Calu3 (cell line): ENCODE measurements around the gene HLA-C. TPM values are rescaled to one million over a fixed set of nuclear protein-coding genes. Genes with fewer than 3 reads are reported as not detected.

Source experiments
- BruUV-seq: library from RNA; stranded (reverse); fragments of 400-500 nt; replicated peaks from 2 replicates; lab custom pipeline; 2021; lab: Mats Ljungman, UMichigan
- CTCF ChIA-PET: fragments of 300-600 bp; sonication (Branson Sonifier 250); formaldehyde crosslinking; loops from one replicate; lab custom pipeline; 2022; ENCODE audit warnings: antibody characterized with exemption; lab: Charles Lee
- DNase-seq: peaks from one replicate; pipeline ENCODE4 v3.0.0; 2022
- H3K27ac Mint-ChIP-seq: one replicate; pipeline ENCODE4 v1.8.0; 2022; ENCODE audit warnings: mixed read lengths; ENCODE audit not compliant: unreplicated experiment
- H3K27me3 Mint-ChIP-seq: one replicate; pipeline ENCODE4 v1.8.0; 2022; ENCODE audit warnings: mixed read lengths; ENCODE audit not compliant: unreplicated experiment
- H3K36me3 Mint-ChIP-seq: one replicate; pipeline ENCODE4 v1.8.0; 2022; ENCODE audit warnings: mild to moderate bottlenecking, moderate library complexity, mixed read lengths; ENCODE audit not compliant: insufficient read depth, unreplicated experiment
- H3K4me1 Mint-ChIP-seq: one replicate; pipeline ENCODE4 v1.8.0; 2022; ENCODE audit warnings: mild to moderate bottlenecking, low read depth, mixed read lengths; ENCODE audit not compliant: unreplicated experiment
- H3K4me3 Mint-ChIP-seq: one replicate; pipeline ENCODE4 v1.8.0; 2022; ENCODE audit warnings: mild to moderate bottlenecking, low read depth, moderate library complexity, mixed read lengths; ENCODE audit not compliant: unreplicated experiment
- H3K9me3 Mint-ChIP-seq: one replicate; pipeline ENCODE4 v1.8.0; 2022; ENCODE audit warnings: low read depth, mixed read lengths; ENCODE audit not compliant: unreplicated experiment
- intact Hi-C: fragments of 100-400 bp; cut with micrococcal nuclease; formaldehyde crosslinking; loops from one replicate; pipeline ENCODE4 v1.10.0; 2022; ENCODE audit not compliant: unreplicated experiment
- total RNA-seq: library from RNA; stranded (reverse); gene quantifications from 2 replicates; pipeline ENCODE4 v1.2.3, GENCODE V29; 2022
- TF ChIP-seq, protein P1 (sequence below): fragments of 200-600 bp; IDR thresholded peaks from one replicate; pipeline ENCODE4 v1.8.0; 2022; ENCODE audit warnings: antibody characterized with exemption; ENCODE audit not compliant: unreplicated experiment

Gene HLA-C
- total RNA-seq, 1 experiment from 2014 or later = 652 TPM

DNA sequence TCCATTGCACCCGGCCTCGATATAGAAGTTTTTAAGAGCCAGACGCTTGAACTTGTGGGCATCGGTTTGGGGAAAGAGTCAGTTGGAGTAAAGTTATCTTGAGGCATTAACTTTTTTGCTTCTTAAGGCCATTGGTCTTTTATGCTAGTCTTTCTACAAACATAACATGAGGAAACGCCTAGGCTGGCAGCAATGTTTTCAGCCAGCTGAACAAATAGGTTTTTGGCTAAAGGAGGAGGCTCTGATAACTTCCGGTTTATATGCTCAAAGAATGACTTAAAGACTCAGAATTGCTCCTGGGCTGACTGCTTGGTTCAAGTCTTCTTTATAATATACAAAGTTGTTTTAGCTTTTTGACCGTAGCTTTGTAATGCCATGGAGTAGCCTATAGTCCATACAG is 46.2 kb downstream of the HLA-C start:
- Mint-ChIP-seq H3K27me3 (peaks cover 40% of the 10 kb centered on the region), H3K36me3 (no peaks in the 10 kb centered on the region), H3K4me3 (no peak overlapping the region), H3K27ac (no peak overlapping the region), H3K9me3 (no peaks in the 10 kb centered on the region), H3K4me1 (peaks cover 9% of the 10 kb centered on the region)
- intact Hi-C loops = no loop called here
- TF ChIP-seq, protein P1, sequence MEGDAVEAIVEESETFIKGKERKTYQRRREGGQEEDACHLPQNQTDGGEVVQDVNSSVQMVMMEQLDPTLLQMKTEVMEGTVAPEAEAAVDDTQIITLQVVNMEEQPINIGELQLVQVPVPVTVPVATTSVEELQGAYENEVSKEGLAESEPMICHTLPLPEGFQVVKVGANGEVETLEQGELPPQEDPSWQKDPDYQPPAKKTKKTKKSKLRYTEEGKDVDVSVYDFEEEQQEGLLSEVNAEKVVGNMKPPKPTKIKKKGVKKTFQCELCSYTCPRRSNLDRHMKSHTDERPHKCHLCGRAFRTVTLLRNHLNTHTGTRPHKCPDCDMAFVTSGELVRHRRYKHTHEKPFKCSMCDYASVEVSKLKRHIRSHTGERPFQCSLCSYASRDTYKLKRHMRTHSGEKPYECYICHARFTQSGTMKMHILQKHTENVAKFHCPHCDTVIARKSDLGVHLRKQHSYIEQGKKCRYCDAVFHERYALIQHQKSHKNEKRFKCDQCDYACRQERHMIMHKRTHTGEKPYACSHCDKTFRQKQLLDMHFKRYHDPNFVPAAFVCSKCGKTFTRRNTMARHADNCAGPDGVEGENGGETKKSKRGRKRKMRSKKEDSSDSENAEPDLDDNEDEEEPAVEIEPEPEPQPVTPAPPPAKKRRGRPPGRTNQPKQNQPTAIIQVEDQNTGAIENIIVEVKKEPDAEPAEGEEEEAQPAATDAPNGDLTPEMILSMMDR = no peak
- BruUV-seq = no TSS peak
- DNase-seq = no peak
- CTCF ChIA-PET = no interaction called here

DNA sequence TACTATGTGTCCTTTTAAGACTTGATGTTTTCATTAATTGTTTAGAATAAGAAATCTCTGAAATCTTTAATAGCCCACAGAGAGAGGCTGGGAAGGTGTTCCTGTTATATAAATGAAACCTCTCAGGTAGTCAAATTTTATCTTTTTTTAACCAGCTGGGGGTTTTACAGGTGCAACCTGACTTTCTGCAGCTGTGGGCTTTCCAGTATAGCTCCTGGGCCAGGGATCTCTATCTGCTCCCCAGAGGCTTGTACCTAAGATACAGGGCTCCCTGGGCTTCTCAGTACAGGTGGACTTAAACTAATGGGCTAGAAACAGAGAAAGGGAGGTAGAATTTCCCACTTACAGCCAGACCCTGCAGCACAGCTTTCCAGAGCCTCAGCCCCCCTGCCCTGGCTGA is 49.4 kb downstream of the HLA-C start:
- no peaks in the 10 kb centered on the region for H3K4me1 Mint-ChIP-seq
- DNase-seq = no peak
- peaks cover 13% of the 10 kb centered on the region for H3K27me3 Mint-ChIP-seq
- H3K4me3 Mint-ChIP-seq = no peak overlapping the region
- H3K36me3 Mint-ChIP-seq = no peaks in the 10 kb centered on the region
- CTCF ChIA-PET = interaction anchor here (1.3 kb wide), 1 partner anchor 8 kb away, joined by 3 read pairs; no protein-coding TSS in a partner anchor
- TF ChIP-seq, protein P1 = no peak
- peaks cover under 1% of the 10 kb centered on the region for H3K9me3 Mint-ChIP-seq
- intact Hi-C loops = no loop called here
- BruUV-seq = no TSS peak
- H3K27ac Mint-ChIP-seq = no peak overlapping the region

Other genes with a start within 250 kb of the HLA-C start
- not detected in 2 replicates for gene C6orf15, start 159.5 kb downstream of the HLA-C start, total RNA-seq
- gene PSORS1C1, start 157.3 kb downstream of the HLA-C start, total RNA-seq = 9.4 and 11.0 TPM in 2 replicates
- 0.35 and 0.42 TPM in 2 replicates for gene CDSN, start 151.6 kb downstream of the HLA-C start, total RNA-seq
- gene PSORS1C2, start 133.0 kb downstream of the HLA-C start, total RNA-seq = not detected in 2 replicates
- 95.2 and 105 TPM in 2 replicates for gene CCHCR1, start 114.3 kb downstream of the HLA-C start, total RNA-seq
- gene TCF19, start 113.5 kb downstream of the HLA-C start, total RNA-seq = 43.2 and 49.5 TPM in 2 replicates
- 25.7 and 32.7 TPM in 2 replicates for gene POU5F1, start 101.4 kb downstream of the HLA-C start, total RNA-seq
- gene HLA-B, start 85.1 kb upstream of the HLA-C start, total RNA-seq = 1,078 and 2,594 TPM in 2 replicates
- 70.2 and 77.1 TPM in 2 replicates for gene MICA, start 131.5 kb upstream of the HLA-C start, total RNA-seq
- gene MICB, start 226.1 kb upstream of the HLA-C start, total RNA-seq = 59.3 and 64.3 TPM in 2 replicates